Measurements from ENCODE around the gene NLRX1.

GRCh38 chr11:119223856-119224255 is 55.3 kb downstream of the NLRX1 start:
- no peak for TF ChIP-seq CTCF (IDR thresholded peaks at IDR 0.05; ENCODE audit: low read length)
- TF ChIP-seq EZH2 (optimal IDR thresholded peaks at IDR 0.05; ENCODE audit: low read depth, low read length) = no peak
- TF ChIP-seq EZH2phosphoT487 (IDR thresholded peaks at IDR 0.05; ENCODE audit: low read length) = no peak

Data from MM.1S (cell line).